HG02970 (cell line): Measurements from ENCODE around the gene RFX2.
"Not testable (repeated sequence)": the region's sequence is repeated elsewhere in the genome, so short reads cannot be mapped to it uniquely, and the experiment has no call there.

Experiments used
- ATAC-seq: cut with Tn5 transposase; IDR thresholded peaks from one replicate; pipeline ENCODE4 v1.9.1; 2021; ENCODE audit warnings: mild to moderate bottlenecking, moderate library complexity, moderate number of reproducible peaks; ENCODE audit not compliant: unreplicated experiment, low FRiP score

RFX2 gene

GRCh38 chr19:6078068-6078467, 32.2 kb downstream of the RFX2 start:
- ATAC-seq = no peak

DNA sequence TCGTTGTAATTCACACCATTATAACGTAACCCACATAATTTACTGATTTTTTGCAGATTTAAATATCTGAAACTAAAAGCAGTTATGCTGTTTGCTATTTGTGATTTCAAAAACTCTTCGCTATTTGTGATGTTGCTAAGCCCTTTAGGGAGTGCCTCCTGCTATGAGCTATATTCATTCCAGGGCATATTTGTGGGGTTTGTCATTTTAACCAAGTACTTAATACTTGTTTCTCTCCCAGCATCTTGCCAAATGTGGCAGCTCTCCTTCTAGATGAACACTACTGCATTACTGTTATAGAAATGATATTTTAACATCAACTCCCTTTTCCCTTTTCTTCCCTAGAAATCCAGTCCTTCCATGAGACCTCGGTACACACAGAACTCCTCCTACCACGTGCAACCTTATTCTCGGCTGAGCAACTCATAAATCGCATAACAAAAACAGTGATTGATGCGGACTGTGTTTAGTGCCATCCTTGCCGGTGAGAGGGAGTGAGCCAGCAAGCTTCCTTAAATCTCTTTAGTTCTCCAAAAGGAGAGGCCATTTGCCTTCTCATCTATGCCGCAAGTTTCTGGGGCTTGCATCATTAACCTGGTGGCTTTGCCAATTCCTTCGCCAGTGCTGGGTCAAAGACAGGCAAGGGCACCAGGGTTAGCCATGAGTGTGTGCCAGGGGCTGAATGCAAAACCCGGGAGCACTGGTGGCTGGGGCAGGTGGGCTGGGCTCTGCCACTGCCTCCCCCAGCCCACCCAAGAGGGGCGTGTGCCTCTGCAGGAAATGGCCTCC, 33.4 kb downstream of the RFX2 start:
- no peak for ATAC-seq

DNA sequence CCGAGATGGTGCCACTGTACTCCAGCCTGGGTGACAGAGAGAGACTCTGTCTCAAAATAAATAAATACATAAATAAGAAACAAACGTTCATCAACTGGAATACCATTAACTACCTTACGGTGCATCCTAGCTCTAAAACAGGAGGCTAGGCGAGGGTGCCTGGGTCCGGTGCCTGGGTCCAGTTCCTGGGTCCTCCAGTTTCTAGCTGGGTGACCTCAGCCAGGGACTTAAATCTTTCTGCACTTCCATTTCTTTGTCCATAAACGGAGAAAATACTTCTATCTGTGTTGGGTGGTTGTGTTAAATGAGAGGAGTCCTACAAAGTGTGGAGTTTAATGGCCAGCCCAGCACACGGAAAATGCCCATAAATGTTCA, 34.0 kb downstream of the RFX2 start:
- no peak for ATAC-seq

DNA sequence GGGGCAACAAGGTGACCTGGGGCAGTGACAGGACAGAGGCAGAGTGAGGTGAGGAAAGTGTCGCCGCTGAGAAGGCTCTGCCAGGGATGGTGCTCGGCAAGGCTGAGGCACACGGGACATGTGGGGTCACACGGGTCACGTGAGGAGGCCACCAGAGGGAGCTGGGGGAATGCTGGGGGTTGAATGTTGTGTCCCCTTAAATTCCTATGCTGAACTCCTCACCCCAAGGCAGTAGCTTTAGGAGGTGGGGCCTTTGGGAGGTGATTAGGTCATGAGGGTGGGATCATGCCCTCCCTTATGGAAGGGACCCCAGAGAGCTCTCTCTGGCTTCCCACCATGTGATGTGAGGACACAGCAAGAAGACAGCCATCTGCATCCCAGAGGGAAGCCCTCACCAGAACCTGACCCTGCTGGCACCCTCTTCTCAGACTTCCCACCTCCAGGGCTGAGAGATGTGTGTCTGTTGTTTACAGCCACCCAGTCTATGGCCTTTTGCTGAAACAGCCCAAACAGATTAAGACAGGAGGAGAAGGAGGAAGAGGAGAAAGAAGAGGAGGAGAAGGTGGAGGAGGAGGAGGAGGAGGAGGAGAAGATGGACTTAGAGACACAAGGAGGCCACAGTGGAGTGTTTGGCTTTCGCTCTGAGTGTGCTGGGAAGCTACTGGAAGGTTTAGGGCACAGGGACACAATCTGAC, 35.4 kb downstream of the RFX2 start:
- no peak for ATAC-seq

GRCh38 chr19:6073858-6074708, 36.2 kb downstream of the RFX2 start:
- ATAC-seq = no peak

DNA sequence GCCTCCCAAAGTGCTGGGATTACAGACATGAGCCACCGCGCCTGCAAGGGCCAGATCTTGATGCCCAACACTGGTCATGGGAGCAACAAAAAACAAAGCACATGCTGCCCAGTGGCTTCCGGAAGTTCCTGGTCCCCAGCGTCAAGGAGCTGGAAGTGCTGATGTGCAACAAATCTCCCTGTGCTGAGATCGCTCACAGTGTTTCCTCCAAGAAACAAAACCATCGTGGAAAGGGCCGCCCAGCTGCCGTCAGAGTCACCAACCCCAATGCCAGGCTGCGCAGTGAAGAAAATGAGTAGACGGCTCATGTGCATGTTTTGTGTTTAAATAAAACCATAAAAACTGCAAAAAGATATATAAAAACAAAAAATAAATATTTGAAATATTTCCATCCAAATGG, 37.1 kb downstream of the RFX2 start:
- not testable (repeated sequence) for ATAC-seq

DNA sequence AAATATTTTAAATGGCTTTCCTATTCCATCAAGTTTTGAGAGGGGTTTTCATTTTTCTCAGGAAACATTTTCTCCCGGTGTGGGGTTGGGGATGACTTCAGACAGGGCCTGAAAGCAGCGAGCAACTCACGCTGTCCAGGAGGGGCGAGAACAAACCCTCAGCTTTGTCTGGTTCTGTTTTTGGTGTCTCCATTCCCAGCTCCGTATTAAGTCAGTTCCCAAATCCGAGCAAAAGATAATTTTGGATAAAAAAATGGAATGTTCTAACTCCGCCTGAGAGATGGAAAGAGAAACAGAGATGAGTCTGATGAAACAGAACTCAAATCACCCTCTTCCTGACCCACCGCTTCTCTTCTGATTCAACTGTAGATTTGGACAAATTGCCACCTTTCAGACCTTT, 38.4 kb downstream of the RFX2 start:
- no peak for ATAC-seq

GRCh38 chr19:6070720-6071485, 39.4 kb downstream of the RFX2 start:
- no peak for ATAC-seq

GRCh38 chr19:6070207-6070681, 40.1 kb downstream of the RFX2 start:
- ATAC-seq = no peak

- no peak for ATAC-seq
Measured at GRCh38 chr19:6069268-6069791, 41.0 kb downstream of the RFX2 start.

DNA sequence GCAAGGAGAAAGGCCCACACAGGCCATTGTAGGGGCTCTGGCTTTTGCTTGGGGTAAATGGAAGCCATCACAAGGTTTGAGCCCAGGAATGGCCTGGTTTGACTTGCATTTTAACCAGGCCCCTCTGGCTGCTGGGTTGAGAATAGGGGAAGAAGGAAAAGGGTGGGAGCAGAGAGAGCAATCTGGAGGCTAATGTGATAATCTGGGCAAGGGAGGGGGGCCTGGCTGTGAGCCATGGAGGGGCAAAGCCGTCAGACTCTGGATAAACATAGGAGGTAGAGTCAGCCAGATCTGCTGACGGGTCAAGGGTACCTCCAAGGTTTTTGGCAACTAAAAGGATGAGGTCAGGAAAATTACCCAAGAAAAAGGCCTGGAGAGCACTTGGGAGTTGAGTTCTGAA, 41.6 kb downstream of the RFX2 start:
- no peak for ATAC-seq

DNA sequence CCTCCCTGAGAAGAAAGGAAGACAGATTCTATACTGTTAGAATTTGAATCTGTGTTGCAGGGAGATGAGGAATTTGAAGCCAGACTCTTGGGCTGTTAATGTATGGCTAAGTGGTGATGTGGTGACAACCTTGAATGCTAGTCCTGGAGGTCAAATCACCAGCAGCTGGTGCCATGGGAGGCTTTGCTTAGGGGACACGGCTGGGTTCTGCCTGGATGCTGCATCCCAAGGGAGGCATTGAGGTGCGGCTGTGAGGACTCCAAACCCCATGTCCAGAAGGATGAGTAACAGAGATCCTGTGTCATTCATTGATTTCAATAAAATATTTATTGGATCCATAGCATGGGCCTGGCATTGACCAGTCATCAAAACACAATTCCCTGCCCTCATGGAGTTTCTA, 42.3 kb downstream of the RFX2 start:
- ATAC-seq = no peak

DNA sequence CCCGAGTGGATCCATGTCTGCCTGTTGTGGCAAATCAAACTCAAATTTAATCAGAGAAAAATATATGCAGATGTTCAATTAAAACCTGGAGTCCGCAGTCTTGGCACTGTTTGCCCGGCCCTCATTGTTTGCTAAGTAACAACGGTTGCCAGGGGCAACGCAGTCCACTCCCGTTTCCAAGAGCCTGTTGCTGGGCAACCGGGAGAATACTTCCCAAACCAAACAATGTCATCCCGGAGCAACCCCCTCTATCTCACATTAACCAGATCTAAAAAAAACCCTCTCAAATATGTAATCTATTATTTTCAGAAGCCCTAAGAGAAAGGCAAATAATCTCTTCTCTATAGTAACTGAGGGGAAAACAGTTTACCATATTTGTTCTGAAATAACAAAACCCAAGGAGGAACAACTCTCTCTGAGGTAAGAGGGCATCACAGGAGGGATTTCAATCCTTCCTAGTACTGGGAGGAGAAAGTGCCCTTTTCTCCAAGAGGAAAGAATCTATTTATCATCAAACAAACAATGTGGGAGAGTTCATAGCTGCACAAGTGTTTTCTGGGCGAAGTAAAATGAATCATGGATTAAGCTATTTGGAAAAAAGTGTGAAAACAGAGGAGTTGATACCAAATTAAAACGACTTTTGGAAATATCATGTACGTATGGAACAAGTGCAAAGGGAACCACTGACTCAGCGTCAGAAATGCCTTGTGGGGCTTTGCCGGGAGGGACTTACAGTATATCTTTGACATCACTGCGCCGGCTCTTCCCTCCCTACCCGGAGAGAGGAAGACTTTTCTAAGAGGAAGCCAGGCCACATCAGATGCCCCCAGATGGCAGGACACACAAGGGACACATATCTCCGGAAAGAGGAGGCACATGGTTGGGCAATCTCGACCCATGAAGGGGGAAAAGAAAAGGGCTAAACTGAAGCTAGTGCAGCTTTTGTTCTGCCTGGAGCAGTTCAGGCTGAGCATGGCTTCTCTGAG, 43.3 kb downstream of the RFX2 start:
- ATAC-seq = no peak

DNA sequence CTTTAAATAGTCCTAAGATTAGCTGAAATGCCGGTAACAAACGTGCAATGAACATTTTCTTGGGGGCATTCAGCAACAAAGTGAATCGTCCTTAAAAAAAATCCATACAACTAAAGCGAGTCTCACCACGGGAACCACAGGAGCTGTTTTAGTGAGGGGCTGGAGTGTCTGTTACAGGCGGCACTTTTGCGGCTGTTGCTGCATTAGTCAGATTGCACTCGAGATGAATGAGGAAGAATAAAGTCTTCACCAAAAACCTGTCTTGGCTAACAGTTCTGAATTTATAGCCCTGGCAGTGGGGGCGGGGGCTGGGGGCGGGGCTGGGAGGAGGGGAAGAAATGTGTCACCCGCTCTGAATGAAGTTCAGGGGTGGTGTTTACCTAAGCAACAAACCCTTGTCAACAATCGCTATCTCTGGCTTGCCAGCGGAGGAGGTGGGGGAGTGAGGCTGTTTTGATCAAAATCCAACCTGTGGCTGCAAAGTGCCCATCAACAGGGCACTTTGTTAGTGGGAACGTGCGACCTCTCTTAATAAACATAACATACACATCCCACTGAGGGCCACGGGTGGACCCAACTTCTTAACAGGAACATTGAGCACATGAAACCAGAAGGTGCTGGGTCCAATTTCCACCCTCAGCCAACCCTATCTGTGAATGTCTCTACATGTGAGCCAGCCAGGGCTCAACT, 44.5 kb downstream of the RFX2 start:
- ATAC-seq = no peak

DNA sequence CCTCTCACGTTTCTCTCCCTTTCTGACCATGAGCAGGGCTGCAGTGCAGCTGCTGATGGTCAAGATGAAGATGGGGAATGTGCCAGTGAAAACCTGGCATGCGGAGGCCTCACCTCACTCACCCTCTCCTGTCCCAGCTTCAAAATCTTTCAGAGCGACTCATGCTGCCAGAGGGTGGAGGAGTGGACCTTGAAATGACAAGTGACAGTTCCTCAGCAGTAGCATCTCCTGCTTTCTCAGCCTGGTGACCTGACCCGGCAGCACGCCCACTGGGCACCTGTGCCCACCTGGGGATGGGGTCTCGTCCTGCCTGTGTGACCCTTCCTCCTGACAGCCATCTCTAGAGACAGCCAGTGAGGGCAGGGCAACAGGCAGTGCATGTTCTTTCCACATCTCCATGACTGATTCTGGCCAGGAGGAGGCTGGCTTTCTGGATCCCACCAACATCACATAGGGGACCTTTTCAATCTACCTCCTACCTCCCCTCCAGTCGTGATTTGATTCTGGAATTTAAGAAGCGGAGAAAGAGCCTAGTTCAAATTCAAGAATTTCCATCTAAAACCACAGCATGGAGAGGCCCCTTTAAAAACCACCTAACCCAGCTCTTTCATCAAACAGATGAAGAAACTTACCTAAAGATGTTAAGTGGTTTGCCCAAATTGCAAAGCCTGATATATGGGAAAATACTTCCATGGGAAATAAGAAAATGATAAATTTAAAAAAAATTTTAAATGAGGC, 45.8 kb downstream of the RFX2 start:
- no peak for ATAC-seq

DNA sequence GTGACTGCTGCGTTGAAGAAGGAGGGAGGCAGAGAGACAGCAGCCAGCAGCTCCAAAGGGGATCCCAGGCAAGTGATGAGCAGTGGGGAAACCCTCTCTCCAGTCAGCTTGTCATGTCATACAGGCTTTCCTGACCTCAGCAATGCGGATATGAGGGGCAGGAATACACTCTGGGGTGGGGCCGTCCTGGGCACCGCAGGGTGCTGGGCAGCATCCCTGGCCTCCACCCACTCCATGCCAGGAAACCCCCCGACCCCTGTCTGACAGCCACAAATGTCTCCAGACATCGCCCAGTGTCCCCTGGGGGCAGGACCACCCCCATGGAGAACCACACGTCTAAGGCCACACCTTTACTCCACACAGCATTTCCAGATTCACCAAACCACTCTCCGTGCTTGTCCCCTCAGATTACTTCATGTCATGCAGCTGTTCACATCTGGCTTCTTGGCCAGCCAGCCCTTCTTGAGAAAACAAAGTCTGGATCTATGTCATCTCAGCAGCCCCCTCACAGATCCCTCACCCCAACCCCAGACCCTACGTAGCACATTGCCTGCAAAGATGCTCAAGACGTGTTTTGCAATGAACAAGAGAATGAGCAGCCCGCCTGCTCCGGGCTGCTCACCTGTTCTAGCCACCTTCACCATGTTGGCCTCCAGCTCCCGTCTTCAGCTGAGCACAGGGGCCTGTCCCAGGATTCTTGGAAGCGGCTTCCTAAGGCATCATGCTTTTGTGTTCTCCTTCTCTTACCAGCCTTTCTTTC, 46.5 kb downstream of the RFX2 start:
- ATAC-seq = no peak

DNA sequence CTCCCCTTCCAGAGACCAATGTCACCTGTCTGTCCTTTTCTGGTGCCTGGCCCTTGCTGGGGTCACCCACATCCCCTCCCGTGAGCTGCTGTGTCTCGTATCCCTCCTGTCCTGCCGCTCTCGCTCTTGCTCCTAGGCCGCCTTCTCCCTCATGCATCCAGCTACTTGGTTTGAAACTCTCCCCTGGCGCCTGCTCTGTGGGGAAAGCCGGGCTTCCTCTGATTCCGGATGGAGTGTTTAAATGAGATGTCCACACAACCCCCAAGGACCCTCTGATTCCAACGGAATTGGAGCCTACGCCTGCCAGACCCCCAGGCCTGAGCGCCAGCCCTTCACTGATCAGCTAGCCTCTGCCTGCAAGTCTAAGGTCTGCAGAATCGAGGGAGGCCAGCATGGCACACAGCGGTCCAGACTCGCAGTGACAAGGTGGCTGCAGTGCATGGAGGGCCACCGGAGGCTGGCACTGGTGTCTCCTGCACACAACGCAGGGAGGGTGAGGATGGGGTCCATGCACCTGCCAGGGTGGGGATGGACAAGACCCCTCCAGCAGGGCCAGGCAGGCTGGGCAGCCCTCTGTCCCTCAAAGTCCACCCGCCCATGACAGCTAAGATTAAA, 47.2 kb downstream of the RFX2 start:
- ATAC-seq = no peak
